GM12873 (cell line): ENCODE data around the gene KIAA0040.

Source experiments
- TF ChIP-seq, protein P1 (sequence below): IDR thresholded peaks from 2 replicates; pipeline ENCODE4 v1.5.1; 2012; ENCODE audit warnings: low read depth, mild to moderate bottlenecking, moderate library complexity, low read length, control low read depth; ENCODE audit not compliant: insufficient read depth; ENCODE audit errors: missing control alignments

The KIAA0040 gene

DNA sequence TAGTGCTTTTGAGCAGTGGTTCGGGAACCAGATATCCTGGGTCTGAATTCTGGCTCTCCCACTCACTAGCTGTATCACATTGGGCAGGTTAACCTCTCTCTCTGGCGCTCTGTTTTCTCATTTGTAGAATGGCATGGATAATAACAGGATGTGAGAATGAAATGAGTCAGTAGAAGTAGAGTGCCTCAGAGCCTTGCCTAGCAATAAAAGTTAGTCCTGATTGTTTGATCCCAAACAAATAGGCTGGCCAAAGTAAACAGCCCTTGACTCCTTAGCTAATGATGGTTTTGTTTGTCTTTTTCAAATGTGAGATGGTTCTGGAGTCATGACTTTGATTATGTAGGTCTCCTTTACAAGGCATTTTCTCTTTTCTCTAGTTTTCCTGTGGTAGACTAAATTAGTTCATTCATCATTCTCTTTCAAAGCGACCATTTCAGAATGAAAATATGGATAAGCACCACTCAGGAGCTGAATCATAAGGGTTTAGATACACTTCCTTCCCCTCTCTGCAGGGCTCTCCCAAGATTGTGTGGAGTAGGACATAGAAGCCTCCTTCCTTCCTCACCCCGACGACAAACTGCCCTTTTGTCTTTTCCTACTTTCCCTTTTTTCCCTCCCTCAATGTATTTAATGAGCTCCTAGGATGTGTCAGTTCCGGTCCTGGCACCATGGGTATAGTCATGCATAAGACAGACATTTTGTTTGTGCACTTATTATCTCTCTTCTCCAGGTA is 23.1 kb downstream of the KIAA0040 start:
- TF ChIP-seq, protein P1, sequence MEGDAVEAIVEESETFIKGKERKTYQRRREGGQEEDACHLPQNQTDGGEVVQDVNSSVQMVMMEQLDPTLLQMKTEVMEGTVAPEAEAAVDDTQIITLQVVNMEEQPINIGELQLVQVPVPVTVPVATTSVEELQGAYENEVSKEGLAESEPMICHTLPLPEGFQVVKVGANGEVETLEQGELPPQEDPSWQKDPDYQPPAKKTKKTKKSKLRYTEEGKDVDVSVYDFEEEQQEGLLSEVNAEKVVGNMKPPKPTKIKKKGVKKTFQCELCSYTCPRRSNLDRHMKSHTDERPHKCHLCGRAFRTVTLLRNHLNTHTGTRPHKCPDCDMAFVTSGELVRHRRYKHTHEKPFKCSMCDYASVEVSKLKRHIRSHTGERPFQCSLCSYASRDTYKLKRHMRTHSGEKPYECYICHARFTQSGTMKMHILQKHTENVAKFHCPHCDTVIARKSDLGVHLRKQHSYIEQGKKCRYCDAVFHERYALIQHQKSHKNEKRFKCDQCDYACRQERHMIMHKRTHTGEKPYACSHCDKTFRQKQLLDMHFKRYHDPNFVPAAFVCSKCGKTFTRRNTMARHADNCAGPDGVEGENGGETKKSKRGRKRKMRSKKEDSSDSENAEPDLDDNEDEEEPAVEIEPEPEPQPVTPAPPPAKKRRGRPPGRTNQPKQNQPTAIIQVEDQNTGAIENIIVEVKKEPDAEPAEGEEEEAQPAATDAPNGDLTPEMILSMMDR: no peak

DNA sequence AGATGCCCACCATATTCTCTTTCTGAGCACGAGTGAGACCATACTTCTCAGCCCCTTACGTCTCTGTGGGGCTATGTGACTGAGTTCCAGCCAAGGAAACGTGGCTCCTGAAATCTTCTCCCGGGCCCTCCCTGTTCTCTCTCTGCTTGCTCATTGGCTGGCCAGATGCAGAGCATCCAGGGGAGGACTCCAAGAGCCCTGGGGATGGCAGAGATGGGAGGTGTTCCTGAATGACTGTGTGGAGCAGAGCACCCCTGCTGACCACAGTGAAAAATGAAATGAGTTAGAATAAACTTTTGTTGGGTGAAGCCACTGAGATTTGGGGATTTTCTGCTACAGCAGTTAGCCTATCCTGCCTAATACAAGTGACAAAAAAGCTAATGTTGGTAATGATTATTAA is 23.8 kb downstream of the KIAA0040 start:
- TF ChIP-seq, protein P1: no peak

DNA sequence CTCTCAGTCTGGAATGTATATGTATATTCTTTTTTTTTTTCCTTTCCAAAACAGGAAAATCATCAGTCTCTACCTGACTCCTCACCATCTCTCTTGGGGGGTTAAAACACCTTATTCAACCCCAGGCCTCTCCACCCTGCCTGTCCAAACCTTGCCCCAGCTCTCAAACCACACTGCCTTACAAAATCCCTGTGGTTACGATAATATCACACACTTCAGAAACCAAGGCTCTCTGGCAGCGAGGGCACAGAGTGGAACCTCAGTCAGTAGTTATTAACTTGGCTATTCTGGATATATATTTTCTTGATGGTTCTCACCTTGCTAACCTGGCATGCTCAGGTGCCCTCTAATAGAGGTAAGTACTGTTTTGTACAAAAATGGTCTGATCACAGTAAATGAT is 24.7 kb downstream of the KIAA0040 start:
- TF ChIP-seq, protein P1: no peak

DNA sequence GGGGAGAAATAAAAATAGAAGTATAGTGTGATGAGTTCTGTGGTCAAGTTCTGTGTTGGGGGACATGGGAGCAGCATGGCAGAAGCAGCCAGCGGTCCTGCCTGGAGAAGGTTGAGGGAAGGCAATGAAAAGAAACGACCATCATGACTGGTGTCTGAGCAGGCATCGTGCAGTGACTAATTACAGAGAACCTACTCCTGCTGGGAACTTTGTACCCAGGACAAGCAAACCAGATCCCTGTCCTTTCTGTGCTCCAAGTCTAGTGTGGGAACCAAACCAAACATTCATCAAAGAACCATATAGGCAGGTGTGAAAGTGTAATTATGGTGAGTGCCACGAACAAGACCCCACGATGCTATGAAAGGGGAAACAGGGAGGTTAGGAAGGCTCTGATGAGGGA is 25.8 kb downstream of the KIAA0040 start:
- TF ChIP-seq, protein P1: no peak

DNA sequence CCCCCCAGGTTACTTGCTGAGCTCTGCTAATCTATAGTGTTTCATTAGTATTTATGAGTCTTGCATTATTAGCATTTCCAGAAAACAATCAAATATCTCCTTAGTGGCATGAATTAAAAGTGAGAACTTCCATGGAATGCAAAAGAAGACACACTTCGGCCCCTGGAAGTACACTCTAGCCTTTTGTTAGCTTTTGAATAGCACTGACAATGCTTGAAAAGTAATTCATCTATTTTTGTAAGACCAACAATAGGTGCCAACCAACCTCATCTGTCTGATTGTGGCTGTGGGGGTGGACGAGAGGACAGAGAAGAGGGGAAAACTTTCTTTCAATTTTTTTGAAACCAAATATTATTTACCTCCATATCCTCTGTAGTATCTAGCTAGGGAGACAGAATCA is 27.8 kb downstream of the KIAA0040 start:
- TF ChIP-seq, protein P1: no peak

DNA sequence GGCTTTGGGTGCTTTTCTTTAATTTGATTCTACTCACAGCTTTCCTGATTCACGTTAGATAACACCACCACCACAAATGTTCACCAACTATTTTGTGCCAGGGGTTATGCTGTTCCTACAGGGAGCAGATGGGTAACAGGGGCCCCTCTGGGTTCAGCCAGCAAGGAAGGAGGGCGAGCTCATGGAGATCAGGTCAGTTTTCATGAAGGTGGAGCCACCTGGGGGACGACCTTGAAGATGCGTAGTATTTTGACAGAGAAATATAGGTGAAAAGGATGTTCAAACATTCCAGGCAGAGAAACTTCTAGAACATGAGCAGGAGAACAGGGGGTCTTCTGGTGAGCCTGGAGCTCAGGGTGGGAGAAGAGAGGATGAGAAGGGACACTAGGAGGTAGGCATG is 28.9 kb downstream of the KIAA0040 start:
- TF ChIP-seq, protein P1: no peak

DNA sequence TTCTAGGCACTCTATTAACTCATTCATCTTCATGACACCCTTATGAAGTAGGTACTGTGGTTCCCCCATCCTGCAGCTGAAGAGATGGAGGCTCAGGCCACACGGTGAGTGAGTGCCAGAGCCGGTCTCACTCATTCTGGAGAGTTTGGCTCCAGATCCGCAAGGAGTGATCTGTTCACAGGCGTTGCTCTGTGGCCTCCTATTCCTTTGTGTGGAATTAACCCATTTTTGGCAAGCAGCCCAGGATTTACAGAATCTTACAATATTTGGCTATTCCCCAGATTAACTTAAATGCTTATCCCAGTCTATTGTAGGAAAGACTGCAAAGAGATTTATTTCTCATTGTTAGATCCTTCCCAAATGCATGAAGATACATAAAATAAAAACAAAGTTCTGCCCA is 29.6 kb downstream of the KIAA0040 start:
- TF ChIP-seq, protein P1: no peak

DNA sequence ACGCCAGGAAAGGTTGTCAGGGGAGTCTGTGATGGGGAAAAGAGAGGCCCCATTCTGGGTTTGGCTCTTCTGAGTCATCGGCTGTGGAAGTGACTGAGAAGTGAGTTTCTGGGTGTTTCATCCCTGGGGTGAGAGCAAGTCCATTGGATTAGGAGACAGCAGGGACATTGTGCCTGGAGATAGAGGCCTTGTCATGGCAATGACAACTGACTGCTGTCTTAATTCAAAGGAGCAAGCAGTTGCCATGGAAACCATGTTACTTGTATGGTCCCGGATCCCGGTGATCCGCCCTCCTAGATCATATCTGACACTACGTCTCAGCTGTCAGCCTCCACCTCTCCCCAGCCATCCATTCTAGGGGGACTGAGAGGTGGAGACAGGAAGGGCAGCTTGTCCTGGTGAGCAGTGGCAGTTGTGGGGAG is 34.4 kb downstream of the KIAA0040 start:
- TF ChIP-seq, protein P1: no peak
